Measurements from ENCODE around the gene RRP1B.

The RRP1B gene

GRCh38 chr21:43733529-43734071, 74.2 kb downstream of the RRP1B start:
- Histone ChIP-seq H3K9me3 (ENCODE audit: low read depth, low read length) (no peaks in the 10 kb centered on the region), H3K36me3 (ENCODE audit: insufficient read depth, low read length) (no peaks in the 10 kb centered on the region), H3K9ac (ENCODE audit: insufficient read length) (no peak overlapping the region), H3K27ac (no peak overlapping the region), H3K4me3 (no peak overlapping the region)
- no peak for TF ChIP-seq EZH2 (IDR thresholded peaks at IDR 0.05)
- no peak for TF ChIP-seq POLR2AphosphoS5 (IDR thresholded peaks at IDR 0.05; ENCODE audit: borderline replicate concordance, low read depth, low read length)
- TF ChIP-seq FOXP2 (optimal IDR thresholded peaks at IDR 0.05; ENCODE audit: control extremely low read depth, extremely low read length, insufficient read depth): no peak
- no peak for DNase-seq (ENCODE audit: low read depth, low spot score)

- H3K27ac ChIP-seq: no peak overlapping the region
- no peak overlapping the region for H3K9ac ChIP-seq (ENCODE audit: insufficient read length)
- H3K4me3 ChIP-seq: no peak overlapping the region
- H3K9me3 ChIP-seq (ENCODE audit: low read depth, low read length): no peaks in the 10 kb centered on the region
- no peaks in the 10 kb centered on the region for H3K36me3 ChIP-seq (ENCODE audit: insufficient read depth, low read length)
- DNase-seq (ENCODE audit: low read depth, low spot score): no peak
- TF ChIP-seq EZH2 (IDR thresholded peaks at IDR 0.05): no peak
- TF ChIP-seq FOXP2 (optimal IDR thresholded peaks at IDR 0.05; ENCODE audit: control extremely low read depth, extremely low read length, insufficient read depth): no peak
- TF ChIP-seq POLR2AphosphoS5 (IDR thresholded peaks at IDR 0.05; ENCODE audit: borderline replicate concordance, low read depth, low read length): no peak
Measured at GRCh38 chr21:43734131-43734927, 75.0 kb downstream of the RRP1B start.

DNA sequence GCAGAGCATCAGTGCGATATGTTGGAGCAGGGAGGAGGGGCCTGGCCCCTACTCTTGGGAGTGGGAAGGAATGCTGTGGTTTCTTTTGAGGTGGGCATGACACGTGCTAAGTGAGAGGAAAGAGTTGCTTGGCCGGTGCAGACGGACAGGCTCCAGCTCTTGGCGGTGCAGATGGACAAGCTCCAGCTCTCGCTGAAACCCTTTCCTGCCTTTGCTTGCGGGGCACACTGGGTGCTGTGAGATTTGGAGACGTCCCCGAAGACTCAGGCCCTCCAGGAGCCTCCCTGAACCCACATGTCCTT, 75.5 kb downstream of the RRP1B start:
- H3K27ac ChIP-seq: no peak overlapping the region
- TF ChIP-seq POLR2AphosphoS5 (IDR thresholded peaks at IDR 0.05; ENCODE audit: borderline replicate concordance, low read depth, low read length) (no peak), FOXP2 (optimal IDR thresholded peaks at IDR 0.05; ENCODE audit: control extremely low read depth, extremely low read length, insufficient read depth) (no peak), EZH2 (IDR thresholded peaks at IDR 0.05) (no peak)
- H3K4me3 ChIP-seq: no peak overlapping the region
- DNase-seq (ENCODE audit: low read depth, low spot score): no peak
- no peaks in the 10 kb centered on the region for H3K36me3 ChIP-seq (ENCODE audit: insufficient read depth, low read length)
- no peak overlapping the region for H3K9ac ChIP-seq (ENCODE audit: insufficient read length)
- H3K9me3 ChIP-seq (ENCODE audit: low read depth, low read length): no peaks in the 10 kb centered on the region

- H3K27ac ChIP-seq: no peak overlapping the region
- no peak for DNase-seq (ENCODE audit: low read depth, low spot score)
- TF ChIP-seq POLR2AphosphoS5 (IDR thresholded peaks at IDR 0.05; ENCODE audit: borderline replicate concordance, low read depth, low read length): no peak
- TF ChIP-seq EZH2 (IDR thresholded peaks at IDR 0.05): no peak
- no peak for TF ChIP-seq FOXP2 (optimal IDR thresholded peaks at IDR 0.05; ENCODE audit: control extremely low read depth, extremely low read length, insufficient read depth)
- H3K9me3 ChIP-seq (ENCODE audit: low read depth, low read length): no peaks in the 10 kb centered on the region
- no peak overlapping the region for H3K4me3 ChIP-seq
- H3K36me3 ChIP-seq (ENCODE audit: insufficient read depth, low read length): no peaks in the 10 kb centered on the region
- no peak overlapping the region for H3K9ac ChIP-seq (ENCODE audit: insufficient read length)
Measured at GRCh38 chr21:43735236-43736091, 76.1 kb downstream of the RRP1B start.

DNA sequence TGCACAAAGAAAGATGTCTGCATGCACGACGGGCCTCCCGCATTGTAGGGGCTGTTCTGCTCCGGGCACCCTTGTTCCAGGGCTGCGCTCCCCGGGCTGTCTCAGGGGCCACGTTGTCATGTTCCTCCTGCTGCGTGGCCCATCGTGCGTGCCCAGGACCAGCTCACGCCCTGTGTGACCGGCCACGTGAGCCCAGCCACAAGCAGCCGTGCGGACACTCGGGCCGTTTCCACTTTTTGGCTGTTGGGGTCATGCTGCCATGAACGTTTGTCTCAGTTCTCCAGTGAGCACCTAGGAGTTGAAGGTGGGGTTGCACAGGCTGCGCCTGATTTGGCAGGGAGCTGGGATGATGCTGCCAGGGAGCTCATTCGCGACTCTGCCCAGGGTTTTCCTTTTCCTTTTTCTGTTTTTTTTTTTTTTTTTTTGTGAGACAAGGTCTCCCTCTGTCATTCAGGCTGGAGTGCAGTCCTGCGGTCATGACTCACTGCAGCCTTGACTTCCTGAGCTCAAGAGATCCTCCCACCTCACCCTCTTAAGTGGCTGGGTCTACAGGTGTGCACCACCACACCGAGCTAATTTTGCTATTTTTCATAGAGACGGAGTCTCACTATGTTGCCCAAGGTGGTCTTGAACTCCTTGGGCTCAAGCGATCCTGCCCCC, 77.0 kb downstream of the RRP1B start:
- H3K4me3 ChIP-seq: no peak overlapping the region
- no peak overlapping the region for H3K27ac ChIP-seq
- DNase-seq (ENCODE audit: low read depth, low spot score): no peak
- no peaks in the 10 kb centered on the region for H3K36me3 ChIP-seq (ENCODE audit: insufficient read depth, low read length)
- H3K9ac ChIP-seq (ENCODE audit: insufficient read length): no peak overlapping the region
- TF ChIP-seq EZH2 (IDR thresholded peaks at IDR 0.05) (no peak), POLR2AphosphoS5 (IDR thresholded peaks at IDR 0.05; ENCODE audit: borderline replicate concordance, low read depth, low read length) (no peak), FOXP2 (optimal IDR thresholded peaks at IDR 0.05; ENCODE audit: control extremely low read depth, extremely low read length, insufficient read depth) (no peak)
- H3K9me3 ChIP-seq (ENCODE audit: low read depth, low read length): no peaks in the 10 kb centered on the region

DNA sequence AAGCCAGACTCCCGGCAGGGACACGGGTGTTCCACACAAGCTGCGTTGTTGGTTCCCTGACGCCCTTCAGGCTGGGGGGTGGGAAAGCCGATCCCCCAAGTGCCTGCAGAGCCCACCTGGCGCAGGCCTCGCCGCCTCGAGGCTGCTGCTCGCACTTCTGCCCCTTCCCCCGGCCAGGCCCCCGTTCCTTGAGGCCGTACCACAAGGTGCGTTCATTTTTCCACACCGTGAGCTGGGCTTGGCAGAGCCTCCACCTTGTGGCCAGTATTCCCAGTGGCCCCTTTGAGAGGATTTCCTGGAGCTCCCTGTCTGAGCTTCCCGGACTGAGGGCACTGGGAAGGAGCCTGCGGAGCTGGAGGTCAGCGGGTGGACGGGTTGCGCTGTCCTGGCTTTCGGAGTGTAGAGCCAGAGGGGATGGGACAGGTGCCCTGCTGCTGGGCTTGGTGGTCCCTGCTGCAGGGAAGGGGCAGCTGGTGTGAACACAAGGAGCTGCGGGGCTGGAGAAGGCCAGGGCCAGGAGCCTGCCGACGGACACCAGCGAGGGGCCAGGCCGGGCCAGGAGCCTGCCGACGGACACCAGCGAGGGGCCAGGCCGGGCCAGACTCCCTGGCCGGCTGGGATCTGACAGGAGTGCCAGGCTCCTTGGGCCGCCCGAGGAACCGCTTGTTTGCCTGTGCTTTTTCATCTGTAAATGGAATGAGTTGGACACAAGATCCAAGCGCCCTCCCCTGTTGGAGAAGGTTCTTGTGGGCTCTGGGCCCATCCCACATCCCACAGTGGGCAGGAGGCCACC, 78.0 kb downstream of the RRP1B start:
- no peaks in the 10 kb centered on the region for H3K36me3 ChIP-seq (ENCODE audit: insufficient read depth, low read length)
- H3K9me3 ChIP-seq (ENCODE audit: low read depth, low read length): no peaks in the 10 kb centered on the region
- no peak overlapping the region for H3K27ac ChIP-seq
- DNase-seq (ENCODE audit: low read depth, low spot score): no peak
- TF ChIP-seq POLR2AphosphoS5 (IDR thresholded peaks at IDR 0.05; ENCODE audit: borderline replicate concordance, low read depth, low read length) (no peak), EZH2 (IDR thresholded peaks at IDR 0.05) (no peak), FOXP2 (optimal IDR thresholded peaks at IDR 0.05; ENCODE audit: control extremely low read depth, extremely low read length, insufficient read depth) (no peak)
- H3K4me3 ChIP-seq: no peak overlapping the region
- H3K9ac ChIP-seq (ENCODE audit: insufficient read length): no peak overlapping the region

GRCh38 chr21:43739621-43740435, 80.5 kb downstream of the RRP1B start:
- TF ChIP-seq EZH2 (IDR thresholded peaks at IDR 0.05): no peak
- TF ChIP-seq POLR2AphosphoS5 (IDR thresholded peaks at IDR 0.05; ENCODE audit: borderline replicate concordance, low read depth, low read length): no peak
- TF ChIP-seq FOXP2 (optimal IDR thresholded peaks at IDR 0.05; ENCODE audit: control extremely low read depth, extremely low read length, insufficient read depth): no peak
- Histone ChIP-seq H3K36me3 (ENCODE audit: insufficient read depth, low read length) (no peaks in the 10 kb centered on the region), H3K9ac (ENCODE audit: insufficient read length) (no peak overlapping the region), H3K9me3 (ENCODE audit: low read depth, low read length) (no peaks in the 10 kb centered on the region), H3K4me3 (no peak overlapping the region), H3K27ac (no peak overlapping the region)
- no peak for DNase-seq (ENCODE audit: low read depth, low spot score)

All from SK-N-MC (cell line).